ENCODE data around the gene MB. TPM values are rescaled to one million over a fixed set of nuclear protein-coding genes. Genes with fewer than 3 reads are reported as not detected.

The MB gene
- total RNA-seq, 2 donors from 2014 or later = 1.4 to 2.6 TPM

DNA sequence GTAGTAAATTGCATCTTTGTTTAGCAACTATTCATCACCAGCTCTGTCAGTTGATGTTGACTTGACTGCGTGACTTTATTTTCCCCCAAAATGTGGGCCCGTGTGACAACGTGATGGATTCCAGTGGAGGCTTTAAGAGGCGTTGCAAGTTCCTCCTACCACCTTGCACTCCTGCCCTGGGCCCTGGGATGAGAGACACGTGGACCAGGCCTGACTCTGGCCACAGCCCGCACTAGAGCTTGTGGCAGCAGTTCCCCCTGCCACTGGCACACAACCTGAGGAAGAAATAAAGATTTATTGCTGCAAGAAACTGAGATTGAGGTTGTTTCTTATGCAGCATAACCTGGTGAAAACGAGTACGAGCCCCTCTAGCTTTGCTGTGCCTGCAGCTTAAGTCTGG lies 44.6 kb downstream of the MB start:
- no peak overlapping the region for H3K9ac ChIP-seq (ENCODE audit: extremely low read depth, low read length, poor library complexity, severe bottlenecking)
- H3K27ac Mint-ChIP-seq = no peak overlapping the region
- H3K27me3 Mint-ChIP-seq (ENCODE audit: insufficient read depth) = no peaks in the 10 kb centered on the region
- no peaks in the 10 kb centered on the region for H3K36me3 ChIP-seq (ENCODE audit: control insufficient read depth, insufficient read depth, low read length)
- 90% methylated on average over 8 of the region's 8 CpGs for WGBS, 2 experiments (ENCODE audit: insufficient coverage in 1 of 2, insufficient read length in 1 of 2)
- DNase-seq = no peak
- H3K9me3 Mint-ChIP-seq = no peaks in the 10 kb centered on the region
- H3K4me3 ChIP-seq (ENCODE audit: low read length) = no peak overlapping the region
- TF ChIP-seq, protein P1, sequence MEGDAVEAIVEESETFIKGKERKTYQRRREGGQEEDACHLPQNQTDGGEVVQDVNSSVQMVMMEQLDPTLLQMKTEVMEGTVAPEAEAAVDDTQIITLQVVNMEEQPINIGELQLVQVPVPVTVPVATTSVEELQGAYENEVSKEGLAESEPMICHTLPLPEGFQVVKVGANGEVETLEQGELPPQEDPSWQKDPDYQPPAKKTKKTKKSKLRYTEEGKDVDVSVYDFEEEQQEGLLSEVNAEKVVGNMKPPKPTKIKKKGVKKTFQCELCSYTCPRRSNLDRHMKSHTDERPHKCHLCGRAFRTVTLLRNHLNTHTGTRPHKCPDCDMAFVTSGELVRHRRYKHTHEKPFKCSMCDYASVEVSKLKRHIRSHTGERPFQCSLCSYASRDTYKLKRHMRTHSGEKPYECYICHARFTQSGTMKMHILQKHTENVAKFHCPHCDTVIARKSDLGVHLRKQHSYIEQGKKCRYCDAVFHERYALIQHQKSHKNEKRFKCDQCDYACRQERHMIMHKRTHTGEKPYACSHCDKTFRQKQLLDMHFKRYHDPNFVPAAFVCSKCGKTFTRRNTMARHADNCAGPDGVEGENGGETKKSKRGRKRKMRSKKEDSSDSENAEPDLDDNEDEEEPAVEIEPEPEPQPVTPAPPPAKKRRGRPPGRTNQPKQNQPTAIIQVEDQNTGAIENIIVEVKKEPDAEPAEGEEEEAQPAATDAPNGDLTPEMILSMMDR (conservative IDR thresholded peaks at IDR 0.05) = no peak
- H3K4me3 Mint-ChIP-seq = no peak overlapping the region
- H3K9me3 ChIP-seq (ENCODE audit: control insufficient read depth, low read length) = no peaks in the 10 kb centered on the region
- H3K27me3 ChIP-seq (ENCODE audit: control insufficient read depth, insufficient read depth, low read length, poor library complexity, severe bottlenecking) = no peaks in the 10 kb centered on the region
- peaks cover 3% of the 10 kb centered on the region for H3K4me1 ChIP-seq (ENCODE audit: control insufficient read depth, insufficient read depth, low read length)
- no peak overlapping the region for H3K27ac ChIP-seq (ENCODE audit: low read depth, low read length)
- H3K36me3 Mint-ChIP-seq (ENCODE audit: low read depth) = no peaks in the 10 kb centered on the region
- peaks cover 8% of the 10 kb centered on the region for H3K4me1 Mint-ChIP-seq

DNA sequence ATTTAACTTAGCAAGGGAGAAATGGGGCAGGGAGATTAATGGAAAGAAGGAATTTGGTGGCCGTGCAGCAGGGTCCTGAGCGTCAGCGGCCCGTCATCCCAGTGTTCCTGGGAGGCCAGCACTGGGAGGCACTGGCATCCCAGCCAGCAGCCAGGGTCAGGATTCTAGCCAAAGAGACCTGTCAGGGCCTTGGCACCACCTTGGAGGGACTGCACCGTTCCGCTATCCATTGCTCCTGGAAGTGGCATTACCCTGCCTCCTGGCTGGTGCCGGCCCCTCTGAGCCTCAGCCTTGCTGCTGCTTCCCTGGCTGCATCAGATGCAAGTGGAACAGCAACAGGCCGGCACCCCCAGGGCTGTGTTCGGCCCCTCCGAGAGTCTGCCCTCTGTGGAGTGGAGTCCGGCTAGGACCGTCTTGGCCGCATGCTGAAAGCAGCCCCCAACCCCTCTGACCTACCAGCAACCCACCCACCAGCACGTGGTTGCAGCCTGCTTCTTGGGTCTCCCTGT lies 46.4 kb downstream of the MB start:
- no peaks in the 10 kb centered on the region for H3K9me3 Mint-ChIP-seq
- Histone ChIP-seq H3K4me3 (ENCODE audit: low read length) (no peak overlapping the region), H3K9ac (ENCODE audit: extremely low read depth, low read length, poor library complexity, severe bottlenecking) (no peak overlapping the region), H3K27me3 (ENCODE audit: control insufficient read depth, insufficient read depth, low read length, poor library complexity, severe bottlenecking) (no peaks in the 10 kb centered on the region), H3K27ac (ENCODE audit: low read depth, low read length) (no peak overlapping the region), H3K4me1 (ENCODE audit: control insufficient read depth, insufficient read depth, low read length) (peaks cover 3% of the 10 kb centered on the region), H3K36me3 (ENCODE audit: control insufficient read depth, insufficient read depth, low read length) (no peaks in the 10 kb centered on the region), H3K9me3 (ENCODE audit: control insufficient read depth, low read length) (no peaks in the 10 kb centered on the region)
- H3K36me3 Mint-ChIP-seq (ENCODE audit: low read depth) = no peaks in the 10 kb centered on the region
- WGBS, 2 experiments (ENCODE audit: insufficient coverage in 1 of 2, insufficient read length in 1 of 2) = 87 to 95% methylated on average over 11 to 14 of the region's 14 CpGs
- H3K27me3 Mint-ChIP-seq (ENCODE audit: insufficient read depth) = no peaks in the 10 kb centered on the region
- H3K27ac Mint-ChIP-seq = no peak overlapping the region
- H3K4me1 Mint-ChIP-seq = peaks cover 8% of the 10 kb centered on the region
- DNase-seq = no peak
- no peak overlapping the region for H3K4me3 Mint-ChIP-seq
- TF ChIP-seq, protein P1 (conservative IDR thresholded peaks at IDR 0.05) = no peak

DNA sequence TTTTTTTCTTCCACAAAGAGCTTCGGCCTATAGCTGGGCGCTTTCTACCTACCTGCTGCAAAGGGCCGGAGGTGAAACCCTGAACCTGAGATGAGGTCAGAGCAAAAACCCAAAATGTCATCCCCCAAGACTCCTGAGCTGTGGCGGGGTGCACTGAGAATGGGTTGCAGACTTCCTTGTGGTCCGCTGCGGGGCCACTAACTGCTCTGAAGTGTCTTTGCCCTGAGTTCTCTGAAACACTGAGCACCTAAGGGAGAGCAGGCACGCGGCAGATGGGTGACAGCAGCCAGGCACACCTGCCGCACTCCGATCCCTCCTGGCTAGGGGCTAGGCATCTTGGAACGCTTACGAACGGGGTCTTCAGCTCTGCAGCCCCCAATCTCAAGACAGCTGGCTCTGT lies 47.2 kb downstream of the MB start:
- Mint-ChIP-seq H3K27ac (no peak overlapping the region), H3K4me3 (no peak overlapping the region), H3K27me3 (ENCODE audit: insufficient read depth) (no peaks in the 10 kb centered on the region), H3K36me3 (ENCODE audit: low read depth) (no peaks in the 10 kb centered on the region), H3K9me3 (no peaks in the 10 kb centered on the region), H3K4me1 (peaks cover 8% of the 10 kb centered on the region)
- peaks cover 3% of the 10 kb centered on the region for H3K4me1 ChIP-seq (ENCODE audit: control insufficient read depth, insufficient read depth, low read length)
- H3K4me3 ChIP-seq (ENCODE audit: low read length) = no peak overlapping the region
- DNase-seq = no peak
- no peak overlapping the region for H3K27ac ChIP-seq (ENCODE audit: low read depth, low read length)
- H3K36me3 ChIP-seq (ENCODE audit: control insufficient read depth, insufficient read depth, low read length) = no peaks in the 10 kb centered on the region
- H3K27me3 ChIP-seq (ENCODE audit: control insufficient read depth, insufficient read depth, low read length, poor library complexity, severe bottlenecking) = no peaks in the 10 kb centered on the region
- TF ChIP-seq, protein P1 (conservative IDR thresholded peaks at IDR 0.05) = no peak
- H3K9me3 ChIP-seq (ENCODE audit: control insufficient read depth, low read length) = no peaks in the 10 kb centered on the region
- H3K9ac ChIP-seq (ENCODE audit: extremely low read depth, low read length, poor library complexity, severe bottlenecking) = no peak overlapping the region
- WGBS, 2 experiments (ENCODE audit: insufficient coverage in 1 of 2, insufficient read length in 1 of 2) = 94 to 100% methylated on average over 7 to 13 of the region's 13 CpGs

All from endodermal cell (in vitro differentiated cells).